GM06990 (cell line): ENCODE data around the gene FOLR1.
"Not testable (repeated sequence)": the region's sequence is repeated elsewhere in the genome, so short reads cannot be mapped to it uniquely, and the experiment has no call there.

ENCODE experiments used
- DNase-seq: peaks from one replicate; pipeline ENCODE4 v3.0.0-alpha.2; 2011; ENCODE audit not compliant: insufficient read length; ENCODE audit errors: extremely low read depth
- H3K27me3 ChIP-seq: replicated peaks from 2 replicates; pipeline ENCODE4 v1.6.0; 2011; ENCODE audit warnings: low read length; ENCODE audit not compliant: control insufficient read depth, insufficient read depth
- H3K36me3 ChIP-seq: 2 replicates; pipeline ENCODE4 v1.5.1; 2011; ENCODE audit warnings: low read length; ENCODE audit not compliant: control insufficient read depth, insufficient read depth
- H3K4me3 ChIP-seq: replicated peaks from 2 replicates; pipeline ENCODE4 v1.5.1; 2011; ENCODE audit warnings: low read depth, mild to moderate bottlenecking, control low read depth, low read length
- TF ChIP-seq, protein P1 (sequence below): IDR thresholded peaks from 2 replicates; pipeline ENCODE4 v1.5.1; 2011; ENCODE audit warnings: low read length, control low read depth, mild to moderate bottlenecking, inconsistent platforms; ENCODE audit not compliant: insufficient read depth, poor library complexity, severe bottlenecking

Gene FOLR1

DNA sequence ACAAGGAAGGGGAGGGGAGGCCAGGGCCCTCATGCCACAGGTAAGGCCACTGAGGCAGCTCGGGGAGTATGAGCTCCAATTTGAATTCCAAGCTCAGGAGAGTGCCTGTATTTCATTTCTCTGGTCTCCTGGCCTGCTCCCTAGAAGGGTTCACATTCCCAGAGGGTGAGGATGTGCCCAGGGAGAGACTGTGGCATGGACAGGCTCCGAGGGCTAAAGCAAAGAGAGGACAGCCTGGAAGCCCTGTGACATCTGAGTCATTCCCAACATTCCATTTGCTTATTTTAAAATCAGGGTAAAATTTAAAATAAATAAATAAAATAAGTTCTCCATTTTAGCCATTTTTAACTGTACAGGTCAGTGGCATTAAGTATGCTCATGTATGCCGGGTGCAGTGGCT lies 18.6 kb upstream of the FOLR1 start:
- H3K4me3 ChIP-seq = no peak overlapping the region
- H3K36me3 ChIP-seq = no peaks in the 10 kb centered on the region
- H3K27me3 ChIP-seq = no peaks in the 10 kb centered on the region
- DNase-seq = no peak
- TF ChIP-seq, protein P1, sequence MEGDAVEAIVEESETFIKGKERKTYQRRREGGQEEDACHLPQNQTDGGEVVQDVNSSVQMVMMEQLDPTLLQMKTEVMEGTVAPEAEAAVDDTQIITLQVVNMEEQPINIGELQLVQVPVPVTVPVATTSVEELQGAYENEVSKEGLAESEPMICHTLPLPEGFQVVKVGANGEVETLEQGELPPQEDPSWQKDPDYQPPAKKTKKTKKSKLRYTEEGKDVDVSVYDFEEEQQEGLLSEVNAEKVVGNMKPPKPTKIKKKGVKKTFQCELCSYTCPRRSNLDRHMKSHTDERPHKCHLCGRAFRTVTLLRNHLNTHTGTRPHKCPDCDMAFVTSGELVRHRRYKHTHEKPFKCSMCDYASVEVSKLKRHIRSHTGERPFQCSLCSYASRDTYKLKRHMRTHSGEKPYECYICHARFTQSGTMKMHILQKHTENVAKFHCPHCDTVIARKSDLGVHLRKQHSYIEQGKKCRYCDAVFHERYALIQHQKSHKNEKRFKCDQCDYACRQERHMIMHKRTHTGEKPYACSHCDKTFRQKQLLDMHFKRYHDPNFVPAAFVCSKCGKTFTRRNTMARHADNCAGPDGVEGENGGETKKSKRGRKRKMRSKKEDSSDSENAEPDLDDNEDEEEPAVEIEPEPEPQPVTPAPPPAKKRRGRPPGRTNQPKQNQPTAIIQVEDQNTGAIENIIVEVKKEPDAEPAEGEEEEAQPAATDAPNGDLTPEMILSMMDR = no peak

DNA sequence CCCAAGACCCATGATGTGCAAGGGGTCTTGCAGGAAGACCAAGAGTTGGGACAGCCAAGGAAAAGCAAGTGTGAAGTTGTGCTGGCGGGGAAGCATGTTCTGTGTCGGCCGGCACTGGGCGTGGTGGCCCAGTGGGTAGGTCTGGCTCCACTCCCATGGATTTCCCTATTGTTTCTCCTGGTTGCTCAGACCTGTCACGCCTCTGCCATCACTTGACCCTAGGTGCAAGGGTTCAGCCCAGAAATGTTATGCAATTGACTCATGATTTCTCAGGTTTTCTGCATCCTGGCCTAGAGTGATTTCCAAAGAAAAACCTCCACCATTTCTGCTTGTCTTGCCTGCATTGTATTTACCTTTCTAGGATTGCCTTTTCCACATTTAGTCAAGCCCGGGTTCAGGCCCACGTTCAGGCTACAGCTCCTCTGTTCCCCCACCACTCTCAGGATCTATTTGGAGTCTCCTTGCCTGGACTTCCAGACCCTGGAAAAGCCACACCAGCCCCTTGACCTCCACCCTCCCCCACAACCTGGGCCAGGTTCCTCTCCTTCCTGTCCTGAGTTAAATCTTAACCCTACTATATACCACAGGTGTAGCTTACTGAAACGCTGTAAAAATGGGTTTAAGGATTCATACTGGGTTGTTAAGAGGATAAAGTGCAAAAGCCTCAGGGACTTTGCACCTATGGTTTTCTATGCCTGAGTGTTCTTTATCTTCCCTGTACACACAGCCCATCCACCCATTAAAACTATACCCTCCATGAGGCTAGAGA lies 17.5 kb upstream of the FOLR1 start:
- no peaks in the 10 kb centered on the region for H3K36me3 ChIP-seq
- no peak for DNase-seq
- H3K27me3 ChIP-seq = no peaks in the 10 kb centered on the region
- TF ChIP-seq, protein P1 = no peak
- no peak overlapping the region for H3K4me3 ChIP-seq

DNA sequence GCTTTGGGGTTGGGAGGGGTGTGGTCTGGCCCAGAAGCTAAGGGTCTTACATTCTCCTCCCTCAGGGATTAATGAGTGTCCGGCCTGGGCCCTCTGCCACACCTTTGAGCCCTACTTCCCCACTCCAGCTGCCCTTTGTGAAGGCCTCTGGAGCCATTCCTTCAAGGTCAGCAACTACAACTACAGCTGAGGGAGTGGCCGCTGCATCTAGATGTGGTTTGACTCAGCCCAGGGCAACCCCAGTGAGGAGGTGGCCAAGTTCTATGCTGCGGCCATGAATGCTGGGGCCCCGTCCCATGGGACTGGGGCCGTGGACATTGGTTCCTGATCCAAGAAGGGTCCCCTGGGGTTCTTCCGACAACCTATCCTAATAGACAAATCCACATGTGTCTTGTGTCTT lies 14.3 kb upstream of the FOLR1 start:
- H3K36me3 ChIP-seq = no peaks in the 10 kb centered on the region
- TF ChIP-seq, protein P1 = no peak
- H3K27me3 ChIP-seq = no peaks in the 10 kb centered on the region
- H3K4me3 ChIP-seq = no peak overlapping the region
- no peak for DNase-seq

DNA sequence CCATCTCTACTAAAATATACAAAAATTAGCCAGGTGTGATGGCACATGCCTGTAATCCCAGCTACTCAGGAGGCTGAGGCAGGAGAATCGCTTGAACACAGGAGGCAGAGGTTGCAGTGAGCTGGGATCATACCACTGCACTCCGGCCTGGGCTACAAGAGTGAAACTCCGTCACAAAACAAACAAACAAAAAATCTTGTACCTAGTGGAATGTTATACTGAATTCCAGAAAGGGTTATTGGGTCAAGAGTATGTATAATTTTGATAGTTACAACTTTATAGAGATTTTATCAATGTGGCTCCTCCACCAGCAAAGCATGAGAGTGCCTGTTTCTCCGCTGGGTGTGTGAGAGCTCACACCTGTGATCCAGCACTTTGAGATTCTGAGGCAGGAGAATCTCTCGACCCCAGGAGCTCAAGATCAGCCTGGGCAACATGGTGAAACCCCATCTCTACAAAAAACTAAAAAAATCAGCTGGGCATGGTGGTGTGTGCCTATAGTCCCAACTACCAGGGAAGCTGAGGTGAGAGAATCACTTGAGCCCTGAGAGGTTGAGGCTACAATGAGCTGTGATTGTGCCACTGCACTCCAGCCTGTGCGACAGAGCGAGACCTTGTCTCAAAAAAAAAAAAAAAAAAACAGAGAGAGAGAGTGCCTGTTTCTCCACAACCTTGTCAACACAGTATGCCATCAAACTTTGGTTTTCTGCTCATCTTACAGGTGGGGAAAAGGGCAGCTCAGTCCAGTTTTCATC lies 12.7 kb upstream of the FOLR1 start:
- no peaks in the 10 kb centered on the region for H3K36me3 ChIP-seq
- H3K27me3 ChIP-seq = no peaks in the 10 kb centered on the region
- no peak for DNase-seq
- TF ChIP-seq, protein P1 = no peak
- H3K4me3 ChIP-seq = no peak overlapping the region

DNA sequence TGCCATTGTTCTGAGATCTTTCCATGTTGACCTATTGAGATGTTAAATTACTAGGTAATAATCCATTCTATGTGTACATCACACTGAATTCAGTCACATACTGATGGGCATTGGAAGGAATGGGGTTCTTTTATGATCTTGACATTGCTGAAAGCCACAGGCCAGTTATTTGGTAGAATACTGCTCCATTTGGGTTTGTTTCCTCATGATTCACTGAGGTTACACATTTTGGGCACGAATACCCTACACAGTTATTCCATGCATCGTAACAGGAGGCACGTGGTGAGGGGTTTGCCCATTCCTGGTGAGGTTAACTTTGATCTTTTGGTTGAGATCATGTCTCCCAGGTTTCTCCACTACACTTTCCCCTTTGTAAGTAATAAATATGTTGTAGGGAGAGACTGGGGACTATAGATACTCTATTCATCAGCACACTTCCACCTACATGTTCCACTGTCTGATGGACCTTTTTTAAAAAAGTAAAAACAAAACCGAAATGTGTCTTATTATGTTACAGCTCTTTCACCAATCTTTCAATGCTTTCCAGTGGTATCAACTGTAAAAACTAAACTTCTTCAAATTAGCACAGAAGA lies 12.0 kb upstream of the FOLR1 start:
- Histone ChIP-seq H3K36me3 (no peaks in the 10 kb centered on the region), H3K4me3 (no peak overlapping the region), H3K27me3 (no peaks in the 10 kb centered on the region)
- TF ChIP-seq, protein P1 = no peak
- no peak for DNase-seq

DNA sequence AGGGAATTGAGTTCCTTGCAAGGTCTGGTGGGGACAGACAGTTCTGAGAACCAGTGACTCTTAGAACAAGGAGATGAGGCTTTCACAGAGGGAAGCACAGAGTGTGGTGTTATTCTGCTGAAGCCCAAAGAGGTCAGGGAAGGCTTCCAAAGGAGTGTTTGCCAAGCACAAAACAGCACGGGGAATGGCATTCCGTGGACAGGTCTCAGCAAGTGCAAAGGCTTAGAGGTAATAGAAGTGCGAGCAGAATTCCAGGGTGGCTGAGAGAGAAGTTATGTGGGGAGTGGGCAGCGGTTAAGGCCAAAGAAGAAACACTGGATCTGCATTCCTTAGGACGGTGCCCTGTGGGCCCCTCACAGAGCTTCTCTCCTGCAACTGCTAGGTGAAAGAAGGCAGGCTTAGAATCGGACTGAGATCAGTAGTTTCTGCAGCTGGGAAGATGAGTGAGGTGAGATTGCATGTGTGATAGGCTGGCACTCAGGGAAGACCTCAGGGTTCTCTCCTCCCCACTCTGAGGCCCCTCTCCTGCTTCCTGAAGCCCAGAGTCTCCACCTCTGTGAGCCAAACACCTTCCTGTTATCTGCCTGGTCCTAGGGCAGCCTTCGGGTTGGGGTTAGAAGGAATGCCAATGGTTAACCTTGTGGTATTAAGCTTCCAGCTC lies 10.9 kb upstream of the FOLR1 start:
- DNase-seq, H3K36me3 ChIP-seq, H3K4me3 ChIP-seq, H3K27me3 ChIP-seq: not testable (repeated sequence)
